HG03439 (cell line): ENCODE measurements around the gene RAP1GAP.

Experiments
- ATAC-seq: cut with Tn5 transposase; IDR thresholded peaks from one replicate; pipeline ENCODE4 v1.9.1; 2021; ENCODE audit warnings: mild to moderate bottlenecking, moderate library complexity; ENCODE audit not compliant: unreplicated experiment

Gene RAP1GAP

DNA sequence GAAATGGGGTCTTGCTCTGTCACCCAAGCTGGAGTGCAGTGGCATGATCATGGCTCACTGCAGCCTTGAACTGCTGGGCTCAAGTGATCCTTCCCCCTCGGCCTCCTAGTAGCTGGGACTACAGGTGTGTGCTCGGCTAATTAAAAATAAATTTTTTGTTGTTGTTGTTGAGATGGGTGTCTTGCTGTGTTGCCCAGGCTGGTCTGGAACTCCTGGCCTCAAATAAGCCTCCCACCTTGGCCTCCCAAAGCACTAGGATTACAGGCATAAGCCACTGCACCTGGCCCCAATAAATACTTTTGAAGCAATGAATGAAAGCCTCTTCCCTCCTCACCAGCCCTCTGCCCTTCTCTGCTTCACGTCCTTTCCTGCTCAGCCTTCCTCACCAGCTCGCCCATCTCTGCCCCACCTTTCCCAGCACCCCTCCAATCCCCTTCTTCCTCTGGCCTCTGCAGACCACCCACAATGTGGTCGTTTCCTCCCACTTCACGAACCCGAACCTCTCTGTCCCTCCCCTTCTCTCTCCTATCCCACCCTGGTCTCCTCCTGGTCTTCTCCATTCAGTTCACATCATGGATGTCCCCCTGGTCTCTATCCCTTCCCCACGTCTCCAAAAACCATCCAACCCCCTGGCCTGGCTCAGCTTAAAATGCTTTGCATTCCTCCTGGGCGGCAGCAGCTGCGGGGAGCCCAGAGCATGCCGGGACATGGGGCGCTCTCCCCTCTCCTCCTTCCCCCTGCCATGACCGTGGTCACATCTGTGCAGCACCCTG is 38.4 kb downstream of the RAP1GAP start:
- no peak for ATAC-seq

GRCh38 chr1:21629971-21630370 is 39.2 kb downstream of the RAP1GAP start:
- ATAC-seq = no peak

DNA sequence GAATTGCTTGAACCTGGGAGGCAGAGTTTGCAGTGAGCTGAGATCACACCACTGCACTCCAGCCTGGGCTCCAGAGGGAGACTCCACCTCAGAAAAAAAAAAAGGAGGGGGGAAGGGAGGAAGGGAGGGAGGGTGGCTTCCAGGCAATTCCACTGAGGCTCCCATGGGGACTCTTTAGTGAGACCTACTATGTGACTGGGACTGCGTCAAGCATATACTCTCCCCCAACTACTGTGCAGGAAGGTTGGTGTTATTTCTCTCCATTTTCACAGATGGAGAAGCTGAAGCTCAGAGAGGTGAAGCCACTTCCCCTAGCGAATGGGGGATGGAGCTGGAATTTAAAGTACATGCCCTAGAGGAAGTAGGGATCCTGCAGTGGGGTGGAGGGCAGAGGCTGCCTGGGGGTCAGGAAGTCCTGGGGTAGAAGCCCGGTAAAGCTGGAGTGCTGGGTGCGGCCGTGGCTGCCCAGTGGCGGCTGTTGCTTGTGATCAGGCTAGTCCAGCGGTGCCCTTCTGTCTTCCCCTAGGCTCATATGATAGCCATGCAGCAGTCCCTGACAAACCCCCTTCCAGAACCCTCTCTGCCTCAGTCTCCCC is 40.3 kb downstream of the RAP1GAP start:
- no peak for ATAC-seq

- ATAC-seq = no peak
Observed at GRCh38 chr1:21626921-21627339, 42.2 kb downstream of the RAP1GAP start.

- no peak for ATAC-seq
Observed at GRCh38 chr1:21625390-21626190, 43.6 kb downstream of the RAP1GAP start.

- no peak for ATAC-seq
Observed at GRCh38 chr1:21624571-21625389, 44.4 kb downstream of the RAP1GAP start.

- no peak for ATAC-seq
Observed at GRCh38 chr1:21623410-21623961, 45.7 kb downstream of the RAP1GAP start.

- no peak for ATAC-seq
Observed at GRCh38 chr1:21622466-21623315, 46.5 kb downstream of the RAP1GAP start.

DNA sequence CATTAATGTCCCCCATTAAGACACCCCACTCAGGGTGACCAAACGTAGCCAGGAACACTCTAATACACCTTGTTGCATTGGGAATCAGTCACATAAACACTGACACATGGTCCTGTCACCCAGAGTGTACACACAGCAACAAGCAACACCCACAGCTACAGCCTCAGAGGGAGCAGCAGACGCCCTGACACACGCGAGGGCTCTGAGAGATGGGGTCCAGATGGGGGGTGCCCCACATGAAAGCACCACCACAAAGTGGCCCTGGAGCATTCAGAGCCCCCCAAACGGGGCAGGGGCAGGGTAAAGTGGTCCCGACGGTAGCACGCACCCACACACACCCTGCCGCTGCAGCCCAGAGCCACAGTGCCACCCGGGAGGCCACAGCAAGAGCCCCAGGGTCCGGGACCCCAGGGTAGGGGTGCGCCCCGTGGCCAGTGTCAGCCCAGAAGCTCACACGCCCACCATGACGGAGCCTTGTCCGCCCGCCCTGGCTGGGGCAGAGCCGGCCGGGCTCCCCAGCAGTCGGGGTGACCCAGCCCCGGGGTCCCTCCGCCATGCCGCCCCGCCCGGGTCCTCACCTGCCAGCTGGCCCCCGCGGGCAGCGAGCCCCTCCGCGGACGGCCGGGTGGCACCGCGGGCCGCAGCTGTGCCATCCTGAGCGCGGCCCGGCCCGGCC is 47.3 kb downstream of the RAP1GAP start:
- no peak for ATAC-seq

- ATAC-seq = no peak
Observed at GRCh38 chr1:21621051-21621450, 48.1 kb downstream of the RAP1GAP start.

GRCh38 chr1:21620496-21620895 is 48.7 kb downstream of the RAP1GAP start:
- no peak for ATAC-seq

GRCh38 chr1:21620011-21620410 is 49.1 kb downstream of the RAP1GAP start:
- ATAC-seq = no peak

GRCh38 chr1:21619375-21619947 is 49.7 kb downstream of the RAP1GAP start:
- no peak for ATAC-seq

DNA sequence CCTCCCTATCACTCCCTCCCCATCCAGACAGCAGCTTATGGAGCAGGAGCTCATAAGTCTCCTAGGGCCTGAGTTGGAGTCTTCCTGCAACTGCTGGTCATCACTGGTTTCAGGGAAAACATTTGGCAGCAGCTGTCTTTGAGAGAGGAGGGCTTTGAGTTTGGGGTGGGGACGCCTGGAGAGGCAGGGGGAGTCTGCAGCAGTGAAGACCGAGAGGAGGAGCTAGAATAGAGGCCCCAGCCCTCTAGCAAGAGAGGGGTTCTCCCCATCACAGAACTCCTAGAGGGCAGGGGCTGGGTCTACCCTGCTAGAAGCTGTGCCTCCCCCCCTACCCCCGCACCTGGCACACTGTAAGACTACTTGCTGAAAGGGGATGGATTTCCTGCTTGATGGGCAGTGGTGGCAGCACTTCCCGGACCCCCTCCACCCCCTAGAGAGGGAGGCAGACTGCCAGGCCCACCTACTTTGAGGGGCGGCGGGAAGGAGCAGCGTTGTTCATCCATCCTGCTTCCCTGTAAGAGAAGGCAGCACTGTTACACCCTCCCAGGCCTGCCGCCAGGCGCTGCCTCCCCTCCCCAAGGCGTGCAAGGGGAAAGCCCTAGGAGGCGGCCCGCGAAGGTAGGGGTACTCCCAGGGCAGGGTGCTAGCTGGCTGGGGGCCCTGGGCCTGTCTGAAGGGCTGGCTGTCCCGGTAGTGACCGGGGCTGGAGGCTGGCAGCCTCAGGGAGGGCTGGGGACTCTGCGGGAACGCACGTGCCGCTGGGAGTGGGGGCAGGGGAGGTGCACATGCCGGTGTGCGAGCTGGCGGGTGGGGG is 50.4 kb downstream of the RAP1GAP start:
- no peak for ATAC-seq

- ATAC-seq = no peak
Observed at GRCh38 chr1:21618059-21618458, 51.1 kb downstream of the RAP1GAP start.

- no peak for ATAC-seq
Observed at GRCh38 chr1:21617126-21617738, 51.9 kb downstream of the RAP1GAP start.

- no peak for ATAC-seq
Observed at GRCh38 chr1:21616372-21616771, 52.8 kb downstream of the RAP1GAP start.
